ENCODE measurements around the gene RNF125.

The RNF125 gene

GRCh38 chr18:32042337-32042736, 23.7 kb downstream of the RNF125 start:
- Histone ChIP-seq H3K9me3 (no peaks in the 10 kb centered on the region), H3K36me3 (peaks cover 6% of the 10 kb centered on the region), H3K27me3 (no peaks in the 10 kb centered on the region), H3K4me1 (ENCODE audit: control insufficient read depth in 1 of 2, insufficient read depth in 1 of 2, low read depth in 1 of 2, low read length in 1 of 2) (peaks cover 43 to 44% of the 10 kb centered on the region in 2 experiments), H3K27ac (peak overlapping the region; percentile 72), H3K4me3 (ENCODE audit: low read depth in 1 of 2, low read length in 1 of 2) (peak overlapping the region; percentile 22 to 28)
- TF ChIP-seq CTCF (IDR thresholded peaks at IDR 0.05), result no peak

GRCh38 chr18:32048507-32049091, 30.0 kb downstream of the RNF125 start:
- Histone ChIP-seq H3K36me3 (no peaks in the 10 kb centered on the region), H3K9me3 (no peaks in the 10 kb centered on the region), H3K27me3 (no peaks in the 10 kb centered on the region), H3K27ac (peak overlapping the region; percentile 81), H3K4me3 (ENCODE audit: low read depth in 1 of 2, low read length in 1 of 2) (peak overlapping the region in 1 of 2 experiments; percentile 44), H3K4me1 (ENCODE audit: control insufficient read depth in 1 of 2, insufficient read depth in 1 of 2, low read depth in 1 of 2, low read length in 1 of 2) (peaks cover 41 to 48% of the 10 kb centered on the region in 2 experiments)
- TF ChIP-seq CTCF (IDR thresholded peaks at IDR 0.05), result no peak

- H3K9me3 ChIP-seq, result no peaks in the 10 kb centered on the region
- H3K36me3 ChIP-seq, result no peaks in the 10 kb centered on the region
- H3K4me3 ChIP-seq (ENCODE audit: low read depth in 1 of 2, low read length in 1 of 2), result peak overlapping the region in 1 of 2 experiments; percentile 44
- H3K27me3 ChIP-seq, result no peaks in the 10 kb centered on the region
- peaks cover 32 to 38% of the 10 kb centered on the region in 2 experiments for H3K4me1 ChIP-seq (ENCODE audit: control insufficient read depth in 1 of 2, insufficient read depth in 1 of 2, low read depth in 1 of 2, low read length in 1 of 2)
- TF ChIP-seq CTCF (IDR thresholded peaks at IDR 0.05), result no peak
- peak overlapping the region; percentile 81 for H3K27ac ChIP-seq
These were observed 31.0 kb downstream of the RNF125 start for GRCh38 chr18:32049393-32050171.

- H3K9me3 ChIP-seq, result no peaks in the 10 kb centered on the region
- H3K4me1 ChIP-seq (ENCODE audit: control insufficient read depth in 1 of 2, insufficient read depth in 1 of 2, low read depth in 1 of 2, low read length in 1 of 2), result no peaks in the 10 kb centered on the region
- no peak overlapping the region for H3K4me3 ChIP-seq (ENCODE audit: low read depth in 1 of 2, low read length in 1 of 2)
- H3K27ac ChIP-seq, result no peak overlapping the region
- no peaks in the 10 kb centered on the region for H3K36me3 ChIP-seq
- no peak for TF ChIP-seq CTCF (IDR thresholded peaks at IDR 0.05)
- no peaks in the 10 kb centered on the region for H3K27me3 ChIP-seq
These were observed 38.2 kb downstream of the RNF125 start for GRCh38 chr18:32056613-32057358.

- H3K27me3 ChIP-seq, result no peaks in the 10 kb centered on the region
- no peaks in the 10 kb centered on the region for H3K36me3 ChIP-seq
- H3K9me3 ChIP-seq, result no peaks in the 10 kb centered on the region
- H3K27ac ChIP-seq, result no peak overlapping the region
- no peak overlapping the region for H3K4me3 ChIP-seq (ENCODE audit: low read depth in 1 of 2, low read length in 1 of 2)
- H3K4me1 ChIP-seq (ENCODE audit: control insufficient read depth in 1 of 2, insufficient read depth in 1 of 2, low read depth in 1 of 2, low read length in 1 of 2), result no peaks in the 10 kb centered on the region
- TF ChIP-seq CTCF (IDR thresholded peaks at IDR 0.05), result no peak
These were observed 39.1 kb downstream of the RNF125 start for GRCh38 chr18:32057624-32058165.

All from neutrophil (primary cell).